Right lobe of liver (tissue), 6 donors: ENCODE measurements around the gene JAZF1. TPM values are rescaled to one million over a fixed set of nuclear protein-coding genes. Genes with fewer than 3 reads are reported as not detected.

Experiments
- ATAC-seq, 4 donors: fragments of 200-7000 bp; cut with Tn5 transposase; one replicate each; pipeline ENCODE4 v1.9.1; 2020; ENCODE audit warnings: mild to moderate bottlenecking in 4 of 4, moderate library complexity in 4 of 4
- DNase-seq, 3 donors: peaks; one replicate each; pipeline ENCODE4 v3.0.0-alpha.2; 2020
- H3K27ac ChIP-seq, 3 donors: fragments of 200-600 bp; one replicate each; pipeline ENCODE4 v1.8.0; 2022
- H3K27me3 ChIP-seq, 2 donors: fragments of 200-600 bp; one replicate each; pipeline ENCODE4 v1.8.0; 2022
- H3K36me3 ChIP-seq, 4 donors: fragments of 200-600 bp; sonication (generic) in 1 of 4; one replicate each; pipeline versions ENCODE4 v1.5.1 to v1.8.0; 2017 to 2022; ENCODE audit warnings: control low read depth in 1 of 4
- H3K4me1 ChIP-seq, 4 donors: fragments of 200-600 bp; sonication (generic) in 1 of 4; one replicate each; pipeline versions ENCODE4 v1.5.1 to v1.8.0; 2017 to 2022; ENCODE audit warnings: control low read depth in 1 of 4
- H3K4me3 ChIP-seq, 3 donors: fragments of 200-600 bp; one replicate each; pipeline ENCODE4 v1.8.0; 2022
- H3K9me3 ChIP-seq, 4 donors: fragments of 200-600 bp; sonication (generic) in 1 of 4; one replicate each; pipeline versions ENCODE4 v1.5.1 to v1.8.0; 2017 to 2022; ENCODE audit warnings: control low read depth in 1 of 4
- POLR2A ChIP-seq: fragments of 450-650 bp; IDR thresholded peaks from one replicate; pipeline ENCODE4 v1.6.1; 2017; ENCODE audit warnings: antibody characterized with exemption, mild to moderate bottlenecking
- WGBS: methylation state at CpG from one replicate; pipeline ENCODE4 v1.1.6; 2018; ENCODE audit warnings: low coverage, low lambda C conversion rate; ENCODE audit not compliant: insufficient coverage; ENCODE audit errors: missing lambda C conversion rate; 5-methylcytosine and 5-hydroxymethylcytosine counted together
- intact Hi-C, 2 donors: fragments of 100-400 bp; cut with DNase I; formaldehyde crosslinking; loops; one replicate each; pipeline versions ENCODE4 v1.11.2 to v1.14.1; 2022
- total RNA-seq, 6 experiments: library from RNA; depleted of rRNA in 2 of 6; stranded (reverse); fragments of >200 nt in 2 of 6; fragmentation: NEBNext Ultra II Directional in 3 of 6; extraction: Animal tissue kit (Norgen Biotek cat#: 25700) in 3 of 6; gene quantifications; one replicate each; pipeline versions ENCODE4 v1.1.0 to v1.2.4, GENCODE V29; 2016 to 2023
- TF ChIP-seq, protein P1 (sequence below), 4 donors: fragments of 200-600 bp in 3 of 4; fragments of 450-650 bp in 1 of 4; IDR thresholded peaks; one replicate each; pipeline versions ENCODE4 v1.5.1 to v1.8.0; 2016 to 2022; ENCODE audit warnings: antibody characterized with exemption in 4 of 4, mild to moderate bottlenecking in 2 of 4
- donor health status: DM: no; HTN: yes; CAD: no.
- donor health status: DM: no; HTN: no; CAD: no.
- donor health status: DM: no; HTN: no; CAD: no.
- donor health status: DM: no; HTN: yes; CAD: no.
- donor health status: DM: no; HTN: yes; CAD: no.

JAZF1 gene
- total RNA-seq, 6 experiments from 2014 or later = 4.8 to 20.9 (median 6.9) TPM

DNA sequence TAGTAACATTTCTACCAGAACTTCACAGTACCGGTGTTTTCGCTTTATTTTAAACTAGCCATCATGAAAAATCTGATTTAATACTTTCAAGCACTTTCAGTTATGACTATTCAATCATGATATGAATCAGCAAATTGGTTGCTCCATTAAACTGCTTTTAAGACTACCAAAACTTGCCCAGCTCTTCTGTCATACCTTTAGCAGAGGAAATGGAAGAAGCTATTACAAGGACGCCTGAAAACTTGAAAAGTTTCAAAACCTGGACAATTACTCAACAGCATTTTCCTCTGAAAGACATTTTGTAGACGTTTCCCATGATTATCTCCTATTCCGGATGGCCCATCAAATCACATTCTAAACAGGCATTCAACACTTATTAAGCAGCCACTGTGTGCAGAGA lies 2.0 kb downstream of the JAZF1 start:
- DNase-seq (no peak), ATAC-seq (no peak)
- intact Hi-C loops = no loop called here
- H3K27ac ChIP-seq = no peak overlapping the region
- TF ChIP-seq, protein P1, sequence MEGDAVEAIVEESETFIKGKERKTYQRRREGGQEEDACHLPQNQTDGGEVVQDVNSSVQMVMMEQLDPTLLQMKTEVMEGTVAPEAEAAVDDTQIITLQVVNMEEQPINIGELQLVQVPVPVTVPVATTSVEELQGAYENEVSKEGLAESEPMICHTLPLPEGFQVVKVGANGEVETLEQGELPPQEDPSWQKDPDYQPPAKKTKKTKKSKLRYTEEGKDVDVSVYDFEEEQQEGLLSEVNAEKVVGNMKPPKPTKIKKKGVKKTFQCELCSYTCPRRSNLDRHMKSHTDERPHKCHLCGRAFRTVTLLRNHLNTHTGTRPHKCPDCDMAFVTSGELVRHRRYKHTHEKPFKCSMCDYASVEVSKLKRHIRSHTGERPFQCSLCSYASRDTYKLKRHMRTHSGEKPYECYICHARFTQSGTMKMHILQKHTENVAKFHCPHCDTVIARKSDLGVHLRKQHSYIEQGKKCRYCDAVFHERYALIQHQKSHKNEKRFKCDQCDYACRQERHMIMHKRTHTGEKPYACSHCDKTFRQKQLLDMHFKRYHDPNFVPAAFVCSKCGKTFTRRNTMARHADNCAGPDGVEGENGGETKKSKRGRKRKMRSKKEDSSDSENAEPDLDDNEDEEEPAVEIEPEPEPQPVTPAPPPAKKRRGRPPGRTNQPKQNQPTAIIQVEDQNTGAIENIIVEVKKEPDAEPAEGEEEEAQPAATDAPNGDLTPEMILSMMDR (IDR thresholded peaks at IDR 0.05) = no peak
- no peak for TF ChIP-seq POLR2A
- no peaks in the 10 kb centered on the region for H3K36me3 ChIP-seq
- H3K4me3 ChIP-seq = peak overlapping the region; percentile 59 to 78 (median 59)
- no peaks in the 10 kb centered on the region for H3K27me3 ChIP-seq
- no peaks in the 10 kb centered on the region for H3K9me3 ChIP-seq
- H3K4me1 ChIP-seq = peaks cover 0 to 8% (median 0%) of the 10 kb centered on the region in 4 donors
- 42% methylated on average over 5 of the region's 5 CpGs for WGBS

DNA sequence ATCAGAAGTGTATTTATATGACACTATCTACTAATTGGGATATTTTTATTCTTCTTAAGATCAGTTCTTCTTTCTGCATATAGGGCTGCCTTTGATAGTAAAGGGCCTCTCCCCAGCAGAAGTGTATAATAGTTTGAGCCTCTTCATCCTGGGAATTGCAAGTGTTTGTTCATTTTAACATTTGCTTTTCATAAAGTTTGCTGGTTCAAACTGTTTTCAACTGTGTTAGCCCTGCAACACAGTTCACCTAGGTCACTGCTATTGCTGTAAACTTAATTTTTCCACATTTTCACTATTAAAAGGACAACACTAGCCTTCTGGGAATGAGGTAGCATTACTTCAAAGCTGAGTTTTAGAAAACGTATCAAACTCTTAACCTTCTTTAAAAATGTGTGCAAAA lies 2.8 kb downstream of the JAZF1 start:
- intact Hi-C loops = no loop called here
- TF ChIP-seq, protein P1 (IDR thresholded peaks at IDR 0.05) = no peak
- TF ChIP-seq POLR2A = no peak

DNA sequence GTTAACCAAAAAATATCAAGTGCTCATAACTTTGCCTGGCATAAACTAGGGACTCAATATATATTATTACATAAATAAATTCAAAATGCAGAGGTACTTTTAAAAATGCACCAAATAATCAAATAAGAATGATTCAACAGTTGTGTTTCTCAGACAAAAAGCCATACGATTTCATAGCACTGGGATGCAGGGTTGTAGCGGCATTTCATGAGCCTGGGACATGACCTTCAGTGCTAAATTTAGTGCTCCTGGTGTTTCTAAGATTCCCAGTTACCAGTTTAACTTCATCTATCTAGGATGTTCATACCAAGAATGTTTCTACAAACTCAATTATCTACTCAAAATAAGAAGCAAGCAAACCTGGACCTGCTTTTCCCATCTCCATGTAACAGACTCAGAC lies 4.0 kb downstream of the JAZF1 start:
- intact Hi-C loops = no loop called here
- no peak for ATAC-seq
- H3K27me3 ChIP-seq = no peaks in the 10 kb centered on the region
- peaks cover 0 to 8% (median 0%) of the 10 kb centered on the region in 4 donors for H3K4me1 ChIP-seq
- H3K9me3 ChIP-seq = no peaks in the 10 kb centered on the region
- no peak overlapping the region for H3K27ac ChIP-seq
- H3K4me3 ChIP-seq = no peak overlapping the region
- no peak for DNase-seq
- TF ChIP-seq, protein P1 (IDR thresholded peaks at IDR 0.05) = no peak
- no peak for TF ChIP-seq POLR2A
- H3K36me3 ChIP-seq = no peaks in the 10 kb centered on the region
- WGBS = 75% methylated on average over 2 of the region's 2 CpGs

More for the DNA sequence above, 2.8 kb downstream of the JAZF1 start:
- Histone ChIP-seq H3K4me1 (peaks cover 0 to 8% (median 0%) of the 10 kb centered on the region in 4 donors), H3K36me3 (no peaks in the 10 kb centered on the region), H3K4me3 (no peak overlapping the region), H3K27ac (no peak overlapping the region), H3K9me3 (no peaks in the 10 kb centered on the region), H3K27me3 (no peaks in the 10 kb centered on the region)
- ATAC-seq (no peak), DNase-seq (no peak)
- 82% methylated on average over 1 of the region's 1 CpG for WGBS

DNA sequence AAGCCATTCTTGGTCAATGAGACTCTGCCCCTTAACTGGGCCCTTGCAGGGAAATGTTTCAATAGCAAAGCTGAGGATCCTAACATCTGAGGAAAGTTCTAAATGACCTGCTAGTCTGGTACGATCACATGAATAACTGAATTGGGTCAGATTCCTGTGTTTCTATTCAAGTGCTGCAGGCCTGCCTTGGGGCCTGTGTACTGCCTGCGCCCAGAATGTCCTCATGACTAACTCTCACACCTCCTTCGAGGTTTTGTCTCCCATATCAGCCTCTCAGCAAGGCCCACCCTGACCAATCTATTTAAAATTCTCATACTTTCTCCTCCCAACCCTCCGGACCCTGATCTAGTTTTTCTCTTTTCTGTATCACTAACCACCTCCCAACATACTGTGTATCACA lies 4.4 kb downstream of the JAZF1 start:
- Histone ChIP-seq H3K4me3 (no peak overlapping the region), H3K9me3 (no peaks in the 10 kb centered on the region), H3K27ac (no peak overlapping the region), H3K36me3 (no peaks in the 10 kb centered on the region), H3K4me1 (peaks cover 0 to 8% (median 0%) of the 10 kb centered on the region in 4 donors), H3K27me3 (no peaks in the 10 kb centered on the region)
- ATAC-seq (no peak), DNase-seq (no peak)
- WGBS = 94% methylated on average over 3 of the region's 4 CpGs
- TF ChIP-seq POLR2A = no peak
- TF ChIP-seq, protein P1 (IDR thresholded peaks at IDR 0.05) = no peak
- intact Hi-C loops = no loop called here
